OCI-LY1 (cell line): ENCODE measurements around the gene COX4I1.

Experiments
- EZH2 ChIP-seq: fragments of 200-600 bp; sonication (generic), shearing (Covaris generic); IDR thresholded peaks from 2 replicates; pipeline ENCODE4 v1.8.0; 2017; ENCODE audit warnings: borderline replicate concordance, mixed run types, mild to moderate bottlenecking, antibody characterized with exemption, low read length, moderate library complexity, mixed read lengths
- TF ChIP-seq, protein P1 (sequence below): fragments of 200-600 bp; sonication (generic), shearing (Covaris generic); IDR thresholded peaks from 2 replicates; pipeline ENCODE4 v1.5.1; 2017; ENCODE audit warnings: mild to moderate bottlenecking, antibody characterized with exemption, low read length, moderate library complexity, mixed read lengths

DNA sequence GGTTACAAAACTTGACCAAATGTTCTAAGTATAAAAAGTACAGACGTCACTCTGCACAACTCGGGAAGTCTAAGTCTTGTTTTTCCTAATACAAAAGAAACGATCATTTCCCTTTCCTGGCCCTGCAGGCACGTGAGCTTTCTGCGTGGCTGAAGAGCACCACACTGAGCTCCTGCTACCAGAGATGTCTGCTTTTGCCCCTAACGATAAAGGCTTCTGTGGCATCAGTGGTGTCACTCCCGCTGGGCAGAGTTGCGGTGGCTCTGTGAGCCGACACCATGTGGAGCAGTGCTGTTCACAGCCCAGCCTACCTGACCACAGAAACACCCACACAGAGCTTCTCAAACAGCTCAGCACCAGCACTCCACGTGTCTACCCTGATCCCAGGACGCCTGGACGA is 20.6 kb upstream of the COX4I1 start:
- TF ChIP-seq, protein P1, sequence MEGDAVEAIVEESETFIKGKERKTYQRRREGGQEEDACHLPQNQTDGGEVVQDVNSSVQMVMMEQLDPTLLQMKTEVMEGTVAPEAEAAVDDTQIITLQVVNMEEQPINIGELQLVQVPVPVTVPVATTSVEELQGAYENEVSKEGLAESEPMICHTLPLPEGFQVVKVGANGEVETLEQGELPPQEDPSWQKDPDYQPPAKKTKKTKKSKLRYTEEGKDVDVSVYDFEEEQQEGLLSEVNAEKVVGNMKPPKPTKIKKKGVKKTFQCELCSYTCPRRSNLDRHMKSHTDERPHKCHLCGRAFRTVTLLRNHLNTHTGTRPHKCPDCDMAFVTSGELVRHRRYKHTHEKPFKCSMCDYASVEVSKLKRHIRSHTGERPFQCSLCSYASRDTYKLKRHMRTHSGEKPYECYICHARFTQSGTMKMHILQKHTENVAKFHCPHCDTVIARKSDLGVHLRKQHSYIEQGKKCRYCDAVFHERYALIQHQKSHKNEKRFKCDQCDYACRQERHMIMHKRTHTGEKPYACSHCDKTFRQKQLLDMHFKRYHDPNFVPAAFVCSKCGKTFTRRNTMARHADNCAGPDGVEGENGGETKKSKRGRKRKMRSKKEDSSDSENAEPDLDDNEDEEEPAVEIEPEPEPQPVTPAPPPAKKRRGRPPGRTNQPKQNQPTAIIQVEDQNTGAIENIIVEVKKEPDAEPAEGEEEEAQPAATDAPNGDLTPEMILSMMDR = no peak
- no peak for TF ChIP-seq EZH2
